Stimulated activated CD8-positive, alpha-beta memory T cell treated with anti-CD3 and anti-CD28 coated beads, Interleukin-7, amount 100 ng/mL, for 48 hours (primary cell): ENCODE data around the gene GK.
"Not testable (repeated sequence)": the region's sequence is repeated elsewhere in the genome, so short reads cannot be mapped to it uniquely, and the experiment has no call there.

Experiments used
- DNase-seq, 2 donors: peaks; one replicate each; pipeline ENCODE4 v3.0.0-alpha.2; 2020; ENCODE audit warnings: low read depth in 1 of 2; ENCODE audit errors: extremely low read depth in 1 of 2

Gene GK

GRCh38 chrX:30693999-30694650 is 40.9 kb downstream of the GK start:
- DNase-seq = no peak

DNA sequence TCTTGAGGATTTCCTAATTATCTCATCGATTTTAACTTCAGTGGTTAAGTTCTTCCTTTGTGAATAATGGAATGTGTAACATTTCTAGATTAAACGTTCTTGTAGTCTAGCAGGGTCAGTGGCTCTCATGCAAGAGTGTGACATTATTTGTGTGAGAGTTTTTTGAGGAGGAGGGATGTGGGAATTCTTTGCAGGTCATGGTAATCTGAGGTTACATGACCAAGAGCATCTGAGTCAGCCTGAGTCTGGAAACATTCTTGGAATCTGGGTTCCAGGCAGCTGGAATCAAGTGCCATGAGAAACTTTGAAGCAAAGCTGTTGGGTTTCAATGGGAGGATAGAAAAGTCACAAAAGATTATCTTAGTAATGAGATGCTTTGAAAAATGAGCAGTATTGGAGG is 49.5 kb downstream of the GK start:
- no peak for DNase-seq

GRCh38 chrX:30706216-30706775 is 53.1 kb downstream of the GK start:
- DNase-seq = no peak

DNA sequence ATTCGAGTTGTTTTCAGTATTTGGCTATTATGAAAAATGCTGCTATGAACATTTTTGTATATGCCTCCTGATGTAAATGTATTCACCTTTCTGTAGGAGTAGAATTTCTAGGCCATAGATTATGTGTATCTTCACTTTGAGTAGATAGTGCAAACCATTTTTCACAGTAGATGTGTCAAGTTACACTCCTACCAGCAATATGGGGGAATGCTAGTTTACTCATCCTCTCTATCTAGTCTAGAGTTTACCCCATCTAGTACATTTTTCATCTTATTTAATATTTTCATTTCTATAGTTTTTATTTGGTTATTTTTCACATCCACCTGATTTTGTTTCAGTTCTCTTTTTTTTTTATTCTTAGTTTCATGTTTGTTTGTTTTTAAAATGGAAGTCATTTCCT is 59.0 kb downstream of the GK start:
- DNase-seq = no peak

GRCh38 chrX:30713061-30713525 is 59.9 kb downstream of the GK start:
- DNase-seq = peak; percentile 13 to 26

- DNase-seq = no peak
Observed at GRCh38 chrX:30714138-30714537, 60.9 kb downstream of the GK start.

DNA sequence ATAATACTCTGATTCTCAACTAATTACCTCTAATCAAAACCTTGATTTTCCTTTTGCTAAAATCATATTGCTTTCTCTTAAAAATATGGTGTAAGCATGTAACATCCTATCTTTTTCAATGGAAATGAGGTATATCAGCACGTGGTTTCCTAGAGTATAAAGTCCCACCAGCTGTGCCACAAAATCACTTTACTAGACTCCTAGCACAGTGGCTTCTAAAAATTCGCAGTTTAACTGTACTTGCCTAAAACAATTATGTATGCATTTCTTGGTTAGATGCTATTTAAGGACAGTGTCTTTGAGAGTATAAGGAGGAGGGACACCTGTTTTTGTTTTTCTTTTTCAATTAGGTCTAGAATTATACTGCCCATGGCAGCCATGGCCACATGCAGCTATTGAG is 62.8 kb downstream of the GK start:
- DNase-seq = no peak

DNA sequence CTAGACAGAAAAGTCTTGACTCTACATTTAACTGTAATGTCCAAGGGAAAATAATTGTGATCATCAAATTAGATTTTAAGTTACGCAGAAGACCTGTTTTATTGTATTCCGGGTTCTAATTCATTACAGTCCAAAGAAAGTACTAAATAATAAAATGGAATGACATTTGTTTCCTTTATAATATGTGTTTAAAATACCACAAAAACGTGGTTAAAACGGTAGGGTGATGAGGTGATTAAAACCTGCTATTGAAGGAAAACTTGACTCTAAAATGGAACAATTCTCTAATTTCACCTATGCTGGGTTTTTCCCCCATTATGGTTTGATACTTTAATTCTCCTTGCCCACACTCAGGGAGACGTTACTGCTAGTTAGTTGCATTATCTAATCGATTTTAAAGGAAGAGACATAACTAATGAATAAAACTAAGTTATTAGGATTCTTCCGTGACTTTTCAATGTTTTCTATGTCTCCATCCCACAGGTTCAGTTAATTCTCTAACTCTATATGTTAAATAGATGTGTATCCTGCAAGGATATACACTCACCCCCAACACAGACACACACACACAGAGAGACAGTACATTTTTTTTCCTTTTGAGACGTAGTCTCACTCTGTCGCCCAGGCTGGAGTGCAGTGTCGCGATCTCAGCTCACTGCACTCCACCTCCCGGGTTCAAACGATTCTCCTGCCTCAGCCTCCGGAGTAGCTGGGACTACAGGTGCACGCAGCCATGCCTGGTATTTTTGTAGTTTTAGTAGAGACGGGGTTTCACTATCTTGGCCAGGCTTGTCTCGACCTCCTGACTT is 80.8 kb downstream of the GK start:
- DNase-seq = no peak

DNA sequence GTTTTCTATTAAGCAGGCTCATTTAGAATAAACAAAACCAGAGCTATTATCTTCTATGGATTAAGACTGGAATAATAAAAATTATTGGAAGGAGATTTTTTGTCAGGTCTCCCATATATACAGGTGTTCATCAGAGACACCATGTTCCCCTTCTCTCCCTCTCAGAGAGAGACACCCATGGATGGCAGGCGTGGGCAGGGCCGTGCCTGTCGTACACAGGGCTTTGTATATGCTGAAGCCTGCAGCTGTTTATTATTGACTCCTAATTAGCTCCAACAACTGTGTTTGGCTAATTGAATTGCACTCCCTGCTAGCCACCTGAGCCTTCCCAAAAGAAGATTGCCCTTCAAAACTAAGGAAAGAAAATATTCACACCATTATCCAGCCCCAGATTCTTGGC is 81.6 kb downstream of the GK start:
- DNase-seq = no peak

DNA sequence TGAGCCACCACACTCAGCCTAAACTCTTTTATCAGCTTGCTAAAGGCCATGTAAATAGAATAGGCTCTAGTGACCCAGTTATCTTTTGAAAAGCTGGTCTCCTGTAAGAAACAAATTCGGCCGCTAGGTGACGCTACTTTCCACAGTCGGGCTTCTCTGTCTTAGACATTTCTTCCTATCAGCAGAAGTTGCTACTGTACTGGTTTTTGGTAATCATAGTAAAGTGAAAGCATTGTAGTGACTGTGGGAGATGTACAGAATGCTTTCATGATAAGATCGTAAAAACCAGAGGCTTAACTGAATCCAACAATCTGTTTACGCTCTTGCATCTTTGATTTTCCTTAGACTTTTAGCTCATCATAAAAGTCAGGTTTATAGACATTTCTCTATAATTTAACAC is 82.6 kb downstream of the GK start:
- peak; percentile 37 to 50 for DNase-seq

- no peak for DNase-seq
Observed at GRCh38 chrX:30741545-30741944, 88.3 kb downstream of the GK start.

DNA sequence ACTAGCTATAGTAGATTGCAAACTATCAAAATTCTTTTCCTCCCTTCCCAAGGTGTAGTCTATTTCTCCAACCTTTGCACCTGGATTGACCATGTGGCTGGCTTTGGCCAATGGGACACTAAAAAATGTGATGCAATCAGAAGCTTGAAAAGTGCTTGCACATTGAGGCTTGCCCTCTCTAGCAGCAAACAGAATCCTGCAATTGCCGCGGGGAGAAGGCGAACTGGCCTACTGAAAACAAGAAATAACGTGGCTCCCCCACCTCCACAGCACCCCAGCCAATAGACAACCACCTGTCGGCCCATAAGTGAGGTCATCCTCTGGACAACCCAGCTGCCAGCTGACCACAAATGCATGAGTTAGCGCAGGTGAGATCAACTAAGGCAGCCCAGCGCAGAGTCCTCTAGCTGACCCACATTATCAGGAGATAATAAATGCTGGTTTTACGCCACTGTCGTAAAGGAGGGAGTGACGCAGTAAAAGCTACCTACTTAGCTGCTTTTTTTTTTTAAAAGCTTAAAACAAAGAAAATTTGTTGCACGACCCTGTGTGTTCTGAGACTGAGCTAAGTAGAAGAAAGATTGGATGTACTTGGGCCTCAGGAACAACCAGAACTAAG is 95.2 kb downstream of the GK start:
- no peak for DNase-seq

GRCh38 chrX:30751497-30751896 is 98.3 kb downstream of the GK start:
- DNase-seq = no peak

GRCh38 chrX:30762755-30763154 is 109.5 kb downstream of the GK start:
- DNase-seq = no peak

DNA sequence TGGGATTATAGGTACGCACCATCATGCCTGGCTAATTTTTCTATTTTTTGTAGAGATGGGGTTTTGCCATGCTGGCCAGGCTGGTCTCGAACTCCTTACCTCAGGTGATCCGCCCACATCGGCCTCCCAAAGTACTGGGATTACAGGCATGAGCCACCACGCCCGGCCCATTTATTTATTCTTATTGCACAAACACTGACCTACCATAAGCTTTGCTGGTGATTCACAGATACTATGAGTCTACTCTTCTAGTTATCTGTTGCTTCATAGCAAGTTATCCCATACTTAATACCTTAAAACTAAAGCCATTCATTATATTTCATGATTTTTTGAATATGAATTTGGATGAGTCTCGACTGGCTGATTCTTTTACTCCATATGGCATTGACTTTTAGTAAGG is 120.5 kb downstream of the GK start:
- not testable (repeated sequence) for DNase-seq

DNA sequence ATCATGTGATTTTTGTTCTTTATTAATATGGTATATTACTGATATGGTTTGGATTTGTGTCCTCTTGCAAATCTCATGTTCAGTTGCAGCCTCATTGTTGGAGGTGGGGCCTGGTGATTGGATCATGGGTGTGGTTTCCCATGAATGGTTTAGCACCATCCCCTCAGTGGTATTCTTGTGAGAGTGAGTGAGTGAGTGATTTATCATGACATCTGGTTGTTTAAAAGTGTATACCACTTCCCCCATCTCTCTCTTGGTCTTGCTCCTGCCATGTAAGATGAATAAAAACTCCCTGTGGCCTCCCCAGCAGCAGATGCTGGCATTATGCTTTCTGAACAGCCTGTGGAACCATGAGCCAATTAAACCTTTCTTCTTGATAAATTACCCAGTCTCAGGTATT is 124.4 kb downstream of the GK start:
- no peak for DNase-seq

DNA sequence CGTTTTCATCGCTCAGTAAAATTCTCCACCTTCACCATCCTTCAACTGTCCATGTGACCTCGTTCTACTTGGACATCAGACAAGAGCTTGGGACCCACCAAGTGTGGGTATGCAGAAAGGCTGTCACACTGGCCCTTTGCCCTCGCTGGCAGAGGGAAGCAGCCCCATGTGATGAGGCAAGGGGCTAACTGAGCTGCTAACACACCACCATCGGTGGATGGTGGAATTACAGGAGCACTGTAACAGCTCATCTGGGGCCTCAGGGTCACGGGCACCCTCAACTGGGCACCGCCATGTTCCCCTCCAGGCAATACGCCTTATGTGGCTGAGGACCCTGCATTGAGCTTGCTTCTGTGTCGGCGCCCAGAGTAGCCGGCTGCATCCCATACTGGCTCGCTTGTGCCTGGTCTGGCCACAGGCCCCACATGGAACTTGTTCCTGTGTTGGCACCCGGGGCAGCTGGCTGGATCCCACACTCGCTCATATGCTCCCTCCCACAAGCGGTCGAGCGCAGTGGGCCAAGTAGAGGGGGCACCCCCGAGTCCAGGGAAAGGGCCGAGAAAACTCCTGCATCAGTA is 126.3 kb downstream of the GK start:
- DNase-seq = no peak
